K562 (cell line): Measurements from ENCODE around the gene RHOF. TPM values are rescaled to one million over a fixed set of nuclear protein-coding genes. Genes with fewer than 3 reads are reported as not detected.

Experiments
- BRD4 ChIP-seq: fragments of 200-600 bp; sonication (generic); IDR thresholded peaks from 2 replicates; pipeline ENCODE4 v1.6.1; 2017; ENCODE audit warnings: inconsistent platforms
- EWSR1 ChIP-seq: fragments of 450-650 bp; IDR thresholded peaks from 2 replicates; pipeline ENCODE4 v1.6.1; 2018; ENCODE audit warnings: borderline replicate concordance, mild to moderate bottlenecking, low read depth, moderate library complexity; ENCODE audit not compliant: partially characterized antibody
- ILK ChIP-seq: fragments of 450-650 bp; IDR thresholded peaks from 2 replicates; pipeline ENCODE4 v1.6.1; 2016; ENCODE audit warnings: missing genetic modification characterization, low read depth, mild to moderate bottlenecking, missing compliant biosample characterization, moderate library complexity, borderline replicate concordance
- KDM5B ChIP-seq: fragments of 200-600 bp; sonication (generic); IDR thresholded peaks from 2 replicates; pipeline ENCODE4 v1.6.1; 2012; ENCODE audit warnings: low read depth, mild to moderate bottlenecking, moderate library complexity, low read length, control low read depth, inconsistent platforms; ENCODE audit not compliant: insufficient replicate concordance
- KLF6 ChIP-seq: fragments of 250-450 bp; sonication (Bioruptor Pico); IDR thresholded peaks from 2 replicates; pipeline ENCODE4 v1.4.0; 2020; ENCODE audit warnings: mild to moderate bottlenecking, moderate library complexity, borderline replicate concordance
- MAFF ChIP-seq: IDR thresholded peaks from 2 replicates; pipeline ENCODE4 v1.6.1; 2012; ENCODE audit warnings: low read length, improper control_type of control experiment
- MAZ ChIP-seq, 2 experiments: fragments of 450-650 bp in 1 of 2; sonication (generic) in 1 of 2; formaldehyde crosslinking; IDR thresholded peaks in 1 of 2; conservative IDR thresholded peaks in 1 of 2; 2 replicates each; pipeline versions ENCODE4 v1.4.0 to v1.5.0; 2020; ENCODE audit warnings: mild to moderate bottlenecking in 1 of 2, missing genetic modification reagents in 1 of 2
- PHF8 ChIP-seq: fragments of 200-600 bp; sonication (generic); IDR thresholded peaks from 2 replicates; pipeline ENCODE4 v1.6.1; 2012; ENCODE audit warnings: mixed run types, mild to moderate bottlenecking, inconsistent platforms, low read length, moderate library complexity, borderline replicate concordance
- POLR2H ChIP-seq: IDR thresholded peaks from 2 replicates; pipeline ENCODE4 v1.6.1; 2016; ENCODE audit warnings: missing genetic modification characterization, low read depth, mild to moderate bottlenecking, control low read depth, missing compliant biosample characterization, moderate library complexity
- RBBP5 ChIP-seq: fragments of 200-600 bp; sonication (generic); IDR thresholded peaks from 2 replicates; pipeline ENCODE4 v1.6.1; 2012; ENCODE audit warnings: borderline replicate concordance, mild to moderate bottlenecking, low read length, control low read depth, inconsistent platforms; ENCODE audit not compliant: insufficient read depth, poor library complexity, severe bottlenecking
- RBM15 ChIP-seq: fragments of 200-400 bp; formaldehyde crosslinking; IDR thresholded peaks from 2 replicates; pipeline ENCODE4 v1.6.1; 2018; ENCODE audit warnings: mild to moderate bottlenecking, low read length, moderate library complexity; ENCODE audit not compliant: insufficient read depth
- SFPQ ChIP-seq: fragments of 200-400 bp; formaldehyde crosslinking; IDR thresholded peaks from 2 replicates; pipeline ENCODE4 v1.6.1; 2017; ENCODE audit warnings: mild to moderate bottlenecking, low read depth, low read length, moderate library complexity
- SMAD4 ChIP-seq: fragments of 250-450 bp; sonication (Bioruptor Pico); conservative IDR thresholded peaks from 2 replicates; pipeline ENCODE4 v1.8.0; 2021; ENCODE audit warnings: inconsistent platforms, mild to moderate bottlenecking, moderate library complexity
- UBTF ChIP-seq, 2 experiments: IDR thresholded peaks; 2 replicates each; pipeline ENCODE4 v1.6.1; 2012; ENCODE audit warnings: improper control_type of control experiment in 2 of 2, low read depth in 2 of 2, low read length in 2 of 2, borderline replicate concordance in 1 of 2
- ZMIZ1 ChIP-seq, 2 experiments: fragments of 150-350 bp in 1 of 2; IDR thresholded peaks; 2 replicates each; pipeline ENCODE4 v1.6.1; 2012 to 2016; ENCODE audit warnings: low read depth in 2 of 2, low read length in 2 of 2, mild to moderate bottlenecking in 1 of 2, moderate library complexity in 1 of 2
- ZNF79 ChIP-seq: fragments of 250-450 bp; sonication (Bioruptor Pico); IDR thresholded peaks from 2 replicates; pipeline ENCODE4 v1.4.0; 2020; ENCODE audit warnings: low read depth, mild to moderate bottlenecking, moderate library complexity
- polyA plus RNA-seq, 8 experiments: library from polyadenylated mRNA; depleted of rRNA in 4 of 8; stranded (reverse) in 5 of 8; unstranded in 3 of 8; fragments of >200 nt; fragmentation: Nextera tagmentation in 2 of 8; fragmentation: Illumina TruSeq in 1 of 8; extraction: Ambion mirVana in 2 of 8; extraction: Trizol in 1 of 8; gene quantifications; 2 replicates each; pipeline versions ENCODE4 v1.2.1 to v1.2.3, GENCODE V29; 2011 to 2014; ENCODE audit warnings: inconsistent platforms in 1 of 8, missing spikeins in 1 of 8
- total RNA-seq, 7 experiments: library from RNA; depleted of rRNA in 6 of 7; stranded (reverse); fragments of >200 nt in 6 of 7; fragmentation: Illumina TruSeq in 2 of 7; extraction: Trizol in 2 of 7; gene quantifications; 2 replicates each; pipeline versions ENCODE4 v1.2.1 to v1.2.3, GENCODE V29; 2011 to 2021; ENCODE audit warnings: low replicate concordance in 1 of 7

RHOF gene
- total and polyA plus RNA-seq, 9 of the 15 experiments (the other 6 are each of a cell fraction or from before 2014, with no cell fraction given) = 0.13 to 10.1 (median 4.0) TPM

- TF ChIP-seq ZMIZ1 (IDR thresholded peaks at IDR 0.05; ENCODE audit: low read depth in 2 of 2, low read length in 2 of 2) = 0 out of 4 replicates have a peak, but pooled peaks of 1 of the 2 experiments have one; percentile 44
- peak; percentile 67 for TF ChIP-seq POLR2H (tag)
- 0 out of 2 replicates have a peak, but pooled peaks have one; percentile 73 for TF ChIP-seq RBM15
- TF ChIP-seq SFPQ = no peak
- peak; percentile 54 for TF ChIP-seq SMAD4 (CRISPR knock-in tag)
- peak; percentile 8 for TF ChIP-seq RBBP5
- 0 out of 2 replicates have a peak, but pooled peaks have one; percentile 10 for TF ChIP-seq BRD4
- peak; percentile 56; the same call in 1 of the 2 replicates for TF ChIP-seq PHF8
- 0 out of 2 replicates have a peak, but pooled peaks have one; percentile 10 for TF ChIP-seq ZNF79 (CRISPR knock-in tag)
- peak; percentile 74; the same call in 1 of the 2 replicates for TF ChIP-seq KLF6 (CRISPR knock-in tag)
- TF ChIP-seq EWSR1 = no peak
- peak; percentile 55 to 65 for TF ChIP-seq MAZ (CRISPR knock-in tag; conservative IDR thresholded peaks at IDR 0.05 in 1 of 2, IDR thresholded peaks at IDR 0.05 in 1 of 2)
- peak; percentile 49 for TF ChIP-seq KDM5B
- no peak for TF ChIP-seq ILK (tag)
- peak; percentile 59; the same call in 1 of the 2 replicates for TF ChIP-seq MAFF
- peak; percentile 91 to 93 for TF ChIP-seq UBTF (IDR thresholded peaks at IDR 0.05; ENCODE audit: borderline replicate concordance in 1 of 2, low read depth in 2 of 2, low read length in 2 of 2)
Measured at GRCh38 chr12:121800694-121801594, 7.5 kb upstream of the RHOF start (continued).
